SK-N-SH (cell line): ENCODE results near the gene BCAT1.

Experiments
- CTCF ChIP-seq: fragments of 200-600 bp; sonication (generic); IDR thresholded peaks from 2 replicates; pipeline ENCODE4 v1.6.1; 2017; ENCODE audit warnings: antibody characterized with exemption, mild to moderate bottlenecking, moderate library complexity
- ELF1 ChIP-seq: IDR thresholded peaks from 2 replicates; pipeline ENCODE4 v1.4.0; 2012
- POLR2AphosphoS5 ChIP-seq: IDR thresholded peaks from 2 replicates; pipeline ENCODE4 v1.6.1; 2012; ENCODE audit warnings: low read depth, low read length
- RAD21 ChIP-seq: IDR thresholded peaks from 2 replicates; pipeline ENCODE4 v1.6.1; 2012; ENCODE audit warnings: mild to moderate bottlenecking, low read length
- TAF1 ChIP-seq: IDR thresholded peaks from 2 replicates; pipeline ENCODE4 v1.6.1; 2012; ENCODE audit warnings: low read depth, mild to moderate bottlenecking, low read length, moderate library complexity, borderline replicate concordance
- YY1 ChIP-seq: IDR thresholded peaks from 2 replicates; pipeline ENCODE4 v1.4.0; 2012; ENCODE audit warnings: low read depth, mild to moderate bottlenecking

- TF ChIP-seq POLR2AphosphoS5 (no peak), RAD21 (no peak), TAF1 (no peak), CTCF (no peak), ELF1 (no peak), YY1 (no peak)
These were observed 47.3 kb upstream of the BCAT1 start for GRCh38 chr12:24996102-24996797.
